Suppressor macrophage treated with lipopolysaccharide for 4 hours (primary cell): Measurements from ENCODE around the gene LDB2.

ENCODE experiments used
- DNase-seq: peaks from one replicate; pipeline ENCODE4 v3.0.0-alpha.2; 2020

LDB2 gene

GRCh38 chr4:16464651-16465050 lies 433.8 kb downstream of the LDB2 start:
- DNase-seq, result no peak

- DNase-seq, result no peak
Observed at GRCh38 chr4:16462656-16463055, 435.8 kb downstream of the LDB2 start.

GRCh38 chr4:16461362-16461761 lies 437.1 kb downstream of the LDB2 start:
- no peak for DNase-seq

DNA sequence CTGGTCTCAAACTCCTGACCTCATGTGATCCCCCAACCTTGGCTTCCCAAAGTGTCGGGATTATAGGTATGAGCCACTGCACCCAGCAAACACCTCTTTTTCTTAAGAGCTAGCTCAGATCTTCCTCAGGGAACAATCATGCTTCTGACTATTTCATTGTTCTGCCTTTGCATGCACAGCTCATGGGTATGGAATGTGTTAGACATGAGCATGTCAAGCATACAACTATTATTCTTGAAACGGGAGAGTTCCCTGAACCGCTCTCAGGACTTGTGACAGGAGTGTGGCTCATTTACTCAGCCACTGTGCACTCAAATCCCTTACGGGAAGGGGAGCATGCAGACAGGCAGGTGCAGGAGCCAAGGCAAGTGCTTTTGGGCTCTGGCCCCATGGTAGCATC lies 440.5 kb downstream of the LDB2 start:
- no peak for DNase-seq
